CD1c-positive myeloid dendritic cell (primary cell): ENCODE results near the gene CNTNAP2.
"Not testable (repeated sequence)": the region's sequence is repeated elsewhere in the genome, so short reads cannot be mapped to it uniquely, and the experiment has no call there.

Source experiments
- DNase-seq: peaks from one replicate; pipeline ENCODE4 v3.0.0-alpha.2; 2016; ENCODE audit errors: extremely low spot score

The CNTNAP2 gene

GRCh38 chr7:146889806-146890555 is 773.4 kb downstream of the CNTNAP2 start:
- no peak for DNase-seq

GRCh38 chr7:146892151-146892550 is 775.5 kb downstream of the CNTNAP2 start:
- DNase-seq: no peak

- DNase-seq: no peak
Measured at GRCh38 chr7:146894927-146895326, 778.3 kb downstream of the CNTNAP2 start.

- no peak for DNase-seq
Measured at GRCh38 chr7:146902266-146902665, 785.7 kb downstream of the CNTNAP2 start.

GRCh38 chr7:146902728-146903127 is 786.1 kb downstream of the CNTNAP2 start:
- DNase-seq: no peak

GRCh38 chr7:146905746-146906145 is 789.1 kb downstream of the CNTNAP2 start:
- not testable (repeated sequence) for DNase-seq

- DNase-seq: no peak
Measured at GRCh38 chr7:146922782-146923181, 806.2 kb downstream of the CNTNAP2 start.

- DNase-seq: no peak
Measured at GRCh38 chr7:146926841-146927240, 810.2 kb downstream of the CNTNAP2 start.

GRCh38 chr7:146937836-146938235 is 821.2 kb downstream of the CNTNAP2 start:
- no peak for DNase-seq

GRCh38 chr7:146943483-146943882 is 826.9 kb downstream of the CNTNAP2 start:
- no peak for DNase-seq

- no peak for DNase-seq
Measured at GRCh38 chr7:146948703-146949102, 832.1 kb downstream of the CNTNAP2 start.

- no peak for DNase-seq
Measured at GRCh38 chr7:146956321-146956720, 839.7 kb downstream of the CNTNAP2 start.

GRCh38 chr7:146956853-146957252 is 840.3 kb downstream of the CNTNAP2 start:
- no peak for DNase-seq

- DNase-seq: no peak
Measured at GRCh38 chr7:146960773-146961391, 844.3 kb downstream of the CNTNAP2 start.

- DNase-seq: no peak
Measured at GRCh38 chr7:146961617-146962016, 845.0 kb downstream of the CNTNAP2 start.

- no peak for DNase-seq
Measured at GRCh38 chr7:146966274-146966673, 849.7 kb downstream of the CNTNAP2 start.

GRCh38 chr7:146982482-146982881 is 865.9 kb downstream of the CNTNAP2 start:
- DNase-seq: no peak

GRCh38 chr7:146991596-146991995 is 875.0 kb downstream of the CNTNAP2 start:
- no peak for DNase-seq

- DNase-seq: no peak
Measured at GRCh38 chr7:146993764-146994163, 877.2 kb downstream of the CNTNAP2 start.

GRCh38 chr7:147008530-147008929 is 891.9 kb downstream of the CNTNAP2 start:
- DNase-seq: no peak

- no peak for DNase-seq
Measured at GRCh38 chr7:147012666-147013065, 896.1 kb downstream of the CNTNAP2 start.

GRCh38 chr7:147013825-147014224 is 897.2 kb downstream of the CNTNAP2 start:
- DNase-seq: no peak

- DNase-seq: no peak
Measured at GRCh38 chr7:147014286-147014955, 897.8 kb downstream of the CNTNAP2 start.
